Measurements from ENCODE around the gene ITGA8. TPM values are rescaled to one million over a fixed set of nuclear protein-coding genes. Genes with fewer than 3 reads are reported as not detected.
"Not testable (repeated sequence)": the region's sequence is repeated elsewhere in the genome, so short reads cannot be mapped to it uniquely, and the experiment has no call there.

Gene ITGA8
- total and polyA plus RNA-seq, 11 donors = 0.50 to 4.3 (median 1.5) TPM

- intact Hi-C loops (cut with DNase I) = loop anchor here (5.0 to 10.0 kb wide), 8 partner anchors 39 to 237 kb away; partner anchors contain the start of gene ITGA8 (in 7 of the 10)
- no peak for TF ChIP-seq POLR2A (IDR thresholded peaks at IDR 0.05)
Measured at GRCh38 chr10:15588151-15588550, 131.6 kb downstream of the ITGA8 start.

GRCh38 chr10:15587271-15587670 lies 132.5 kb downstream of the ITGA8 start:
- H3K9me3 ChIP-seq = peaks cover 0 to 8% (median 0%) of the 10 kb centered on the region in 12 donors
- H3K4me3 ChIP-seq = no peak overlapping the region
- no peaks in the 10 kb centered on the region for H3K27me3 ChIP-seq
- ATAC-seq (no peak), DNase-seq (no peak)
- H3K27ac ChIP-seq = no peak overlapping the region
- peaks cover 0 to 8% (median 0%) of the 10 kb centered on the region in 12 donors for H3K4me1 ChIP-seq
- intact Hi-C loops (cut with DNase I) = loop anchor here (5.0 to 10.0 kb wide), 8 partner anchors 40 to 238 kb away; partner anchors contain the start of gene ITGA8 (in 7 of the 10)
- H3K36me3 ChIP-seq = no peaks in the 10 kb centered on the region
- 88 to 90% (median 88%) methylated on average over 3 of the region's 3 CpGs for WGBS, 4 donors
- TF ChIP-seq CTCF (IDR thresholded peaks at IDR 0.05) = no peak
- TF ChIP-seq POLR2A (IDR thresholded peaks at IDR 0.05) = no peak

More at GRCh38 chr10:15588151-15588550, 131.6 kb downstream of the ITGA8 start:
- Histone ChIP-seq H3K4me3 (no peak overlapping the region), H3K4me1 (peaks cover 0 to 8% (median 0%) of the 10 kb centered on the region in 12 donors), H3K27ac (no peak overlapping the region), H3K36me3 (no peaks in the 10 kb centered on the region), H3K27me3 (no peaks in the 10 kb centered on the region), H3K9me3 (peaks cover 0 to 9% (median 0%) of the 10 kb centered on the region in 12 donors)
- ATAC-seq (no peak), DNase-seq (no peak)
- 80 to 86% (median 85%) methylated on average over 5 of the region's 5 CpGs for WGBS, 4 donors

- Histone ChIP-seq H3K27me3 (no peaks in the 10 kb centered on the region), H3K4me1 (peaks cover 0 to 8% (median 0%) of the 10 kb centered on the region in 12 donors), H3K36me3 (no peaks in the 10 kb centered on the region), H3K27ac (no peak overlapping the region), H3K4me3 (no peak overlapping the region), H3K9me3 (no peaks in the 10 kb centered on the region)
- ATAC-seq (peak in 3 of 4 donors; percentile 61 to 82 (median 73)), DNase-seq (peak; percentile 41 to 72 (median 51))
- intact Hi-C loops (cut with DNase I) = loop anchor here (5.0 to 10.0 kb wide), 8 partner anchors 42 to 239 kb away; partner anchors contain the start of gene ITGA8 (in 7 of the 10)
- TF ChIP-seq POLR2A (IDR thresholded peaks at IDR 0.05) (no peak), CTCF (IDR thresholded peaks at IDR 0.05) (peak; percentile 50 to 87 (median 76))
- 9 to 12% (median 10%) methylated on average over 6 of the region's 6 CpGs for WGBS, 4 donors
Measured at GRCh38 chr10:15585303-15585715, 134.4 kb downstream of the ITGA8 start.

- H3K4me1 ChIP-seq, H3K36me3 ChIP-seq, DNase-seq, H3K27me3 ChIP-seq, ATAC-seq, H3K4me3 ChIP-seq, H3K27ac ChIP-seq, H3K9me3 ChIP-seq: not testable (repeated sequence)
- 68 to 99% (median 99%) methylated on average over 2 of the region's 2 CpGs for WGBS, 4 donors
- intact Hi-C loops (cut with DNase I) = loop anchor here in 6 of 10 donors (5.0 to 10.0 kb wide), 4 partner anchors 146 to 242 kb away; no protein-coding TSS in a partner anchor
Measured at GRCh38 chr10:15582972-15583371, 136.8 kb downstream of the ITGA8 start.

GRCh38 chr10:15579605-15580004 lies 140.1 kb downstream of the ITGA8 start:
- H3K27ac ChIP-seq = no peak overlapping the region
- intact Hi-C loops (cut with DNase I) = loop anchor here in 6 of 10 donors (5.0 to 10.0 kb wide), 6 partner anchors 65 to 245 kb away; no protein-coding TSS in a partner anchor
- no peaks in the 10 kb centered on the region for H3K36me3 ChIP-seq
- H3K9me3 ChIP-seq = no peaks in the 10 kb centered on the region
- DNase-seq (no peak), ATAC-seq (no peak)
- no peaks in the 10 kb centered on the region for H3K4me1 ChIP-seq
- TF ChIP-seq CTCF (IDR thresholded peaks at IDR 0.05) (no peak), POLR2A (IDR thresholded peaks at IDR 0.05) (no peak)
- H3K27me3 ChIP-seq = no peaks in the 10 kb centered on the region
- H3K4me3 ChIP-seq = no peak overlapping the region
- WGBS, 4 donors = 68 to 79% (median 74%) methylated on average over 4 of the region's 4 CpGs

All from heart left ventricle (tissue), 16 donors.